Measurements from ENCODE around the gene FBXL7.

FBXL7 gene

GRCh38 chr5:15493501-15493900, 6.5 kb upstream of the FBXL7 start:
- H4K12ac ChIP-seq (ENCODE audit: low read depth, low read length): no peak overlapping the region
- H4K91ac ChIP-seq (ENCODE audit: low read depth, low read length): no peak overlapping the region
- DNase-seq: no peak
- H3K36me3 ChIP-seq (ENCODE audit: control insufficient read depth in 1 of 2, insufficient read depth in 2 of 2, low read length in 2 of 2): no peaks in the 10 kb centered on the region
- no peak overlapping the region for H2BK5ac ChIP-seq (ENCODE audit: low read depth, low read length, poor library complexity)
- no peak overlapping the region for H3K18ac ChIP-seq (ENCODE audit: low read length)
- H3K79me1 ChIP-seq (ENCODE audit: low read length): no peaks in the 10 kb centered on the region
- H4K8ac ChIP-seq (ENCODE audit: low read depth, low read length): no peak overlapping the region
- H3K23ac ChIP-seq (ENCODE audit: low read length): no peak overlapping the region
- no peak overlapping the region for H3K4me3 ChIP-seq (ENCODE audit: low read depth, low read length)
- H3K27me3 ChIP-seq (ENCODE audit: insufficient read depth, low read length): no peaks in the 10 kb centered on the region
- no peak overlapping the region for H2AFZ ChIP-seq (ENCODE audit: insufficient read depth, low read length, poor library complexity)
- WGBS (ENCODE audit: extremely low coverage, insufficient coverage, insufficient read length): no CpG with 5 or more reads among the region's 5 CpGs
- H3K4me2 ChIP-seq (ENCODE audit: low read length): no peak overlapping the region
- H3K27ac ChIP-seq (ENCODE audit: low read depth, low read length): no peak overlapping the region
- H3K4me1 ChIP-seq (ENCODE audit: control insufficient read depth in 1 of 2, insufficient read depth in 2 of 2, low read length in 2 of 2): no peaks in the 10 kb centered on the region
- no peak overlapping the region for H3K4ac ChIP-seq (ENCODE audit: low read depth, low read length)
- no peak overlapping the region for H2BK120ac ChIP-seq (ENCODE audit: insufficient read depth, low read length, poor library complexity)
- H3K79me2 ChIP-seq (ENCODE audit: control insufficient read depth, insufficient read depth, low read length, poor library complexity): no peaks in the 10 kb centered on the region
- no peak overlapping the region for H2BK12ac ChIP-seq (ENCODE audit: low read length)
- no peak overlapping the region for H2AK5ac ChIP-seq (ENCODE audit: low read length)
- no peak overlapping the region for H3K14ac ChIP-seq (ENCODE audit: low read length)
- H3K9ac ChIP-seq (ENCODE audit: low read length): no peak overlapping the region
- H3K9me3 ChIP-seq (ENCODE audit: insufficient read depth, low read depth, low read length): no peaks in the 10 kb centered on the region

- Histone ChIP-seq H4K91ac (ENCODE audit: low read depth, low read length) (no peak overlapping the region), H3K14ac (ENCODE audit: low read length) (no peak overlapping the region), H3K4me1 (ENCODE audit: control insufficient read depth in 1 of 2, insufficient read depth in 2 of 2, low read length in 2 of 2) (no peaks in the 10 kb centered on the region), H2AFZ (ENCODE audit: insufficient read depth, low read length, poor library complexity) (no peak overlapping the region), H3K9ac (ENCODE audit: low read length) (no peak overlapping the region), H3K79me2 (ENCODE audit: control insufficient read depth, insufficient read depth, low read length, poor library complexity) (no peaks in the 10 kb centered on the region), H3K18ac (ENCODE audit: low read length) (no peak overlapping the region), H4K8ac (ENCODE audit: low read depth, low read length) (no peak overlapping the region), H3K27ac (ENCODE audit: low read depth, low read length) (no peak overlapping the region), H4K12ac (ENCODE audit: low read depth, low read length) (no peak overlapping the region), H2BK12ac (ENCODE audit: low read length) (no peak overlapping the region), H3K36me3 (ENCODE audit: control insufficient read depth in 1 of 2, insufficient read depth in 2 of 2, low read length in 2 of 2) (no peaks in the 10 kb centered on the region), H3K23ac (ENCODE audit: low read length) (no peak overlapping the region), H3K4me2 (ENCODE audit: low read length) (no peak overlapping the region), H3K9me3 (ENCODE audit: insufficient read depth, low read depth, low read length) (no peaks in the 10 kb centered on the region), H3K4me3 (ENCODE audit: low read depth, low read length) (no peak overlapping the region), H3K27me3 (ENCODE audit: insufficient read depth, low read length) (no peaks in the 10 kb centered on the region), H2AK5ac (ENCODE audit: low read length) (no peak overlapping the region), H2BK5ac (ENCODE audit: low read depth, low read length, poor library complexity) (no peak overlapping the region), H2BK120ac (ENCODE audit: insufficient read depth, low read length, poor library complexity) (no peak overlapping the region), H3K4ac (ENCODE audit: low read depth, low read length) (no peak overlapping the region), H3K79me1 (ENCODE audit: low read length) (peaks cover 4% of the 10 kb centered on the region)
- WGBS (ENCODE audit: extremely low coverage, insufficient coverage, insufficient read length): no CpG with 5 or more reads among the region's 6 CpGs
- DNase-seq: no peak
Observed at GRCh38 chr5:15495026-15495425, 5.0 kb upstream of the FBXL7 start.

DNA sequence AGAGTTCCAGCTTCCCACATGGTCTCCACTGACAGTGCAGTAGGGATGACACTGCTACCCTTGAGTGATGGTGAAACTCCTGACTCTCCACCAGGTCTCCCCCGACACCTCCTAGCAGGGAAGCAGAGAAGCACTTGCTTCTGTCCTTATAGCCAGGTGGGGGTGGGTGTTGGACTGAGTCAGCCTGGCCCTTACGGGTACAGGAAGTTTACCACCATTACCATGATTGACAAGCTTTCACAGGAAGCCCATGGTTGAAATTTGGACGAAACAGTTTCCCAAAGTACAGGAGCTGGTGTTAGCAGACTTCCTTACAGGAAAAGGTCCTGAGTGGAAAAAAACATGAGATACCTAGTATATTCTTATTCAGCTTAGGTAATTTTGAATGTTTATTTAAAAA, 3.1 kb upstream of the FBXL7 start:
- Histone ChIP-seq H2AK5ac (ENCODE audit: low read length) (no peak overlapping the region), H4K12ac (ENCODE audit: low read depth, low read length) (no peak overlapping the region), H4K91ac (ENCODE audit: low read depth, low read length) (no peak overlapping the region), H3K23ac (ENCODE audit: low read length) (no peak overlapping the region), H3K79me1 (ENCODE audit: low read length) (peaks cover 8% of the 10 kb centered on the region), H2BK120ac (ENCODE audit: insufficient read depth, low read length, poor library complexity) (no peak overlapping the region), H4K8ac (ENCODE audit: low read depth, low read length) (no peak overlapping the region), H3K36me3 (ENCODE audit: control insufficient read depth in 1 of 2, insufficient read depth in 2 of 2, low read length in 2 of 2) (no peaks in the 10 kb centered on the region), H3K27me3 (ENCODE audit: insufficient read depth, low read length) (no peaks in the 10 kb centered on the region), H3K4me1 (ENCODE audit: control insufficient read depth in 1 of 2, insufficient read depth in 2 of 2, low read length in 2 of 2) (no peaks in the 10 kb centered on the region), H2BK5ac (ENCODE audit: low read depth, low read length, poor library complexity) (no peak overlapping the region), H3K4me2 (ENCODE audit: low read length) (no peak overlapping the region), H3K9ac (ENCODE audit: low read length) (no peak overlapping the region), H3K14ac (ENCODE audit: low read length) (no peak overlapping the region), H2BK12ac (ENCODE audit: low read length) (no peak overlapping the region), H3K4me3 (ENCODE audit: low read depth, low read length) (no peak overlapping the region), H3K27ac (ENCODE audit: low read depth, low read length) (no peak overlapping the region), H3K9me3 (ENCODE audit: insufficient read depth, low read depth, low read length) (no peaks in the 10 kb centered on the region), H3K4ac (ENCODE audit: low read depth, low read length) (no peak overlapping the region), H3K18ac (ENCODE audit: low read length) (no peak overlapping the region), H3K79me2 (ENCODE audit: control insufficient read depth, insufficient read depth, low read length, poor library complexity) (peaks cover 2% of the 10 kb centered on the region), H2AFZ (ENCODE audit: insufficient read depth, low read length, poor library complexity) (no peak overlapping the region)
- WGBS (ENCODE audit: extremely low coverage, insufficient coverage, insufficient read length): no CpG with 5 or more reads among the region's 3 CpGs
- no peak for DNase-seq

DNA sequence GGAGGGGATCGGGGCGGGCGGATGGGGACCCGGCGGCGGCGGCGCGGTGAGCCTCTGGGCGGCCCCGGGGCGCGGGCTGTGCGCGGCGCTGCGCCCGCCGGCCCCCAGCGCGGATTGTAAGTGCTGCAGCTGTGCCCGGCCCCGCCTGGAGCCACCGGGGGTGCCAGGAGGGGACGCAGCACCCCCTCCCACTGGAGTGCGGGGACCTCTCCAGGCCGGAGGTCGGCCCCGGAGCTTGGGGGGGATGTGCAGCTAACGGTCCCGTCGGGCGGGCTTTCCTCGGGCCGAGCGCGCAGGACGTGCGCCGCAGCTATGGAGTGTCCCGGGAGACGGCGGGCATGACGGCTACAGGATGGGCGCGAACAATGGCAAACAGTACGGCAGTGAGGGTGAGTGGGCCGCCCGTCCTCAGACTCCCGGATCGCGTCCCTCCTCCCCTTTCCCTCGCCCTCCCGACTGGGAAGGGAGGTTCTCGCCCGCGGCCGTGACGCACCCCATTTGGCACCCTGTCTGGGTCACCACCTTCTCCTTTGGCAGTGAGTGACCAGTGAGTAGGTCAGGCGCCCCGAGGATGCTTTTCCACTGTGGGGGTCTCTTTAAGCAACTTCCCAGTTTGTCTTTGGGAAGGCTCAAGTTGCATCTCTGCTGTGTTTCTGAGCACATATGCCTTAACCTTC, 483 bp downstream of the FBXL7 start:
- Histone ChIP-seq H2BK120ac (ENCODE audit: insufficient read depth, low read length, poor library complexity) (peak overlapping the region; percentile 12), H3K4ac (ENCODE audit: low read depth, low read length) (peak overlapping the region; percentile 9), H4K12ac (ENCODE audit: low read depth, low read length) (peak overlapping the region; percentile 22), H3K79me1 (ENCODE audit: low read length) (peaks cover 8% of the 10 kb centered on the region), H3K4me3 (ENCODE audit: low read depth, low read length) (peak overlapping the region; percentile 95), H2BK5ac (ENCODE audit: low read depth, low read length, poor library complexity) (no peak overlapping the region), H3K4me1 (ENCODE audit: control insufficient read depth in 1 of 2, insufficient read depth in 2 of 2, low read length in 2 of 2) (no peaks in the 10 kb centered on the region), H3K79me2 (ENCODE audit: control insufficient read depth, insufficient read depth, low read length, poor library complexity) (peaks cover 2% of the 10 kb centered on the region), H3K27me3 (ENCODE audit: insufficient read depth, low read length) (no peaks in the 10 kb centered on the region), H4K8ac (ENCODE audit: low read depth, low read length) (peak overlapping the region; percentile 42), H3K18ac (ENCODE audit: low read length) (peak overlapping the region; percentile 68), H3K14ac (ENCODE audit: low read length) (peak overlapping the region; percentile 68), H3K4me2 (ENCODE audit: low read length) (peak overlapping the region; percentile 100), H3K23ac (ENCODE audit: low read length) (no peak overlapping the region), H4K91ac (ENCODE audit: low read depth, low read length) (peak overlapping the region; percentile 32), H2BK12ac (ENCODE audit: low read length) (no peak overlapping the region), H3K27ac (ENCODE audit: low read depth, low read length) (no peak overlapping the region), H2AK5ac (ENCODE audit: low read length) (no peak overlapping the region), H3K9ac (ENCODE audit: low read length) (peak overlapping the region; percentile 24), H2AFZ (ENCODE audit: insufficient read depth, low read length, poor library complexity) (peak overlapping the region; percentile 79), H3K36me3 (ENCODE audit: control insufficient read depth in 1 of 2, insufficient read depth in 2 of 2, low read length in 2 of 2) (peaks cover 0 to 6% of the 10 kb centered on the region in 2 experiments), H3K9me3 (ENCODE audit: insufficient read depth, low read depth, low read length) (no peaks in the 10 kb centered on the region)
- DNase-seq: no peak
- no CpG with 5 or more reads among the region's 61 CpGs for WGBS (ENCODE audit: extremely low coverage, insufficient coverage, insufficient read length)
